GM21723 (cell line): ENCODE data around the gene ST3GAL6.

Experiments
- ATAC-seq: cut with Tn5 transposase; IDR thresholded peaks from one replicate; pipeline ENCODE4 v1.9.1; 2021; ENCODE audit warnings: mild to moderate bottlenecking, moderate library complexity; ENCODE audit not compliant: unreplicated experiment

ST3GAL6 gene

DNA sequence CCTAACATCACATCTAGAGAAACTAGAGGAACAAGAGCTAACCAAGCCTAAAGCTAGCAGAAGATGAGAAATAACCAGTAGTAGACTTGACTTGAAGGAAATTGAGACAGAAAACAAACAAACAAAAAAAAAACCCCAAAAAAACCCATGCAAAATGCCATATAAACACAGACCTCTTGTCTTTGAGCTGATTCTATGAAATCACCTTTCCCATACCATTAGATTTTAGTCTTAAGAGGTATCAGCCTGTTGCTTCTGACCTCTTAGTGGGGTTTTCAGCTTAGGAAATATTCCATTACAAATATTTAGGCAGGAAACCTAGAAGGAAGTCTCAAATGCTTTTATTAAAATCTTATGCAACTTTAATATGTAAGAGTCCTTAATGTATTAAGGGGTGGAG lies 23.9 kb upstream of the ST3GAL6 start:
- no peak for ATAC-seq

DNA sequence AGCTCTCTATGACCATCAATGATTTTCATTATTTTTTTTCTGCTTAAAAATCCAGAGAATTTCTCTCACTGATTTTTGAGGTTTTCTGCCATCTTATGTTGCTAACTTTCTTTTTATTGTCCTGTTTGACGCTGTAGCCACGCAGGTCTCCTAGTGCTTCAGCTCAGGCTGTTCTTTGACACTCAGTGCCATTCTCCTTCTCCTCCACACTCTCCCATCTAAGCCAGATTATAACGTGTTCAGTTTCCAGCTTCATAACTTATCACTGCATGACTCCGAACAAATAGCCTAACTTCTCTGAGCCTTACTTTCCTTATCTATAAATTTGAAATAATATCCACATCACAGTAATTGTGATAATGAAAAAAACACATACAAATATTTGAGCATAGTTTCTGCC lies 22.8 kb upstream of the ST3GAL6 start:
- ATAC-seq: no peak

DNA sequence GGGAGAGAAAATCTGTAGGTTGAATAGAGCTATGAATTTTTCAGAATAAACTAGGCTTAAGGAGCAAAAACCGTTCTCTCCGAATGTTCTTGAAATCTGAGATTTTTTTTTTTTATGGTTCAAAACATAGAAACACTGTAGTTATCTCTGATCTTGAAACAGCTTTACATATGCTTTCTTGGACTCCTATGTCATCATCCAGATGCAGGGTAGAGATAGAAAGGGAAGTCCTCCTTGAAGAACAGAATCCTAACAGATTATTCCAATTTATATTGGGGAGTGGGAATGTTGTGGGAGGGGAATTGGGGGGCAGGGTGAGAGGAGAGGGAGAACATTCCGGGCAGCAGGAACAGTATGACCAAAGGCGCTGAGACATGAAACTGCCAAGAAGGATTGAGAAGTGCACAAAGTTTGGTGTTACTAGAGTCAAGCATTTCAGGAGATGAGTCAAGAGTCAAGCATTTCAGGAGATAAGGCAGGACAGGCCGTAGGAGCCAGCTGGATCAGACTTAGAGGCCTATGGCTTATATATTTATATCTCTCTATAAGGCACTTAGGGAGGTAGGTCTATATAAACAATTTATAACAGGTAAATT lies 21.9 kb upstream of the ST3GAL6 start:
- no peak for ATAC-seq

DNA sequence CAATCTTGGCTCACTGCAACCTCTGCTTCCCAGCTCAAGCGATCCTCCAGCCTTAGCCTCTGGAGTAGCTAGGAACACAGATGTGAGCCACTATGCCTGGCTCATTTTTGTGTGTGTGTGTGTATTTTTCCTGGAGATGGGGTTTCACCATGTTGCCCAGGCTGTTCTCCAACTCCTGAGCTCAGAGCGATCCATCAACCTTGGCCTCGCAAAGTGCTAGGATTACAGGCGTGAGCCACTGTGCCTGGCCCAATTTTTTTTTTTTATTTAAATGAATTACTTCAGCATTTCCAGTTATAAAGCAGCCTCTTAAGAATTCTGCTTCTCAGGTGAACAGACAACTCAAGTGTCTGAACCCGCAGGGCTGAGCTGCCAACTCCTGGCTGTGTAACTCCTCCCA lies 20.1 kb upstream of the ST3GAL6 start:
- no peak for ATAC-seq

DNA sequence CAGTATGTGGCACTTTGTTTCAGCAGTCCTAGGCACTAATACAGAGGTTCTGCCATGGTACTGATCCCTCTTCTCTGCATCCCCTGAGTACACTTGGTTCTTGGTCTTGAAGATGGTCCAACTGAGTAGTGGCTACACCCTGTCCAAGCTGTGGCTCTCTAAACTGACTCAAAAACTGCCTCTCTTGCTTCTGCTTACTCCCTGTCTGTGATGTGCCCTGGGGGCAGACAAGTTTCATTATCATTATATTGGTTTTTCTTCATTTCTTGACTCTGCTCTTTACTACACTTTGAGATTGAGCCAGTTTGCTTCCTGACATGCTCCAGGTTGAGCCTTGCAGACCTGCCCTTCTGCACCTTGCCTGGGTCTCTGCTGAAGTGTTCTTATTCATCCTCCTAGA lies 18.9 kb upstream of the ST3GAL6 start:
- peak; percentile 40 for ATAC-seq

DNA sequence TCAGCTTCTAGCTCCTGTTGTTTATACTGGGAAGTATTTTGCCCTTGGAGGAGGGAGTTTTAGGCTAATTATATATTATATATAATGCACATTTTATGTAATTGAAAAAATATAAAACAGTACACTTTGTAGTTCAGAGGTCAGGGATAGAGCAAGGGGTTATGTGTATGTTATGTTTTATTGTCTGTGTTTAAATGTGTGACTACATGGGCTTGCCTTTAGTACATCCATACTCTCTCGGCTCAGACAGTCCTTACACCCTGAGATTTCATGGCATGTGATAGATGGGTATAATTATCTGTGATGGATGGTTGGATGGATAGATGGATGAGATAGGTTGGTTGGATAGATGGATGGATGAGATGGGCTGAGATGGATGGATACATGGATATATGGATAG lies 17.4 kb upstream of the ST3GAL6 start:
- ATAC-seq: peak; percentile 4

DNA sequence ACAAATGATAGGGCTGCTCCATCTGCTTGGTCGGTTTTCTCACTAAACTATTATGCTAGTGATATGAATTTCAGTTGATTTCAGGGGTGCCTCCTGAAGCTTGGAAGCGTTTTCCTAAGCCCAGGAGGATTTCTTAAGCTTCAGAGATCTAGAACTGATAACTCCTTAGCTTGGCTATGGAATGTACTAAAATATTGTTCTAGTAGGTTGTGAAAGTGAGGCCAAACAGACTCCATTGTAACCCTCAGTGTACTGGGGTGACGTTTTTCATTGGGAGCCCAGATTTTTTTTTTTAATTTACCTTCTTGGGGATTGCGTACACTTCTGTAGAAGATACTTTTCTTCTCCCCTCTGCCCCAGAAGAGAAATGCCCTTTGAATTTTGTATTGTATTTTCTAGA lies 17.0 kb upstream of the ST3GAL6 start:
- ATAC-seq: no peak

DNA sequence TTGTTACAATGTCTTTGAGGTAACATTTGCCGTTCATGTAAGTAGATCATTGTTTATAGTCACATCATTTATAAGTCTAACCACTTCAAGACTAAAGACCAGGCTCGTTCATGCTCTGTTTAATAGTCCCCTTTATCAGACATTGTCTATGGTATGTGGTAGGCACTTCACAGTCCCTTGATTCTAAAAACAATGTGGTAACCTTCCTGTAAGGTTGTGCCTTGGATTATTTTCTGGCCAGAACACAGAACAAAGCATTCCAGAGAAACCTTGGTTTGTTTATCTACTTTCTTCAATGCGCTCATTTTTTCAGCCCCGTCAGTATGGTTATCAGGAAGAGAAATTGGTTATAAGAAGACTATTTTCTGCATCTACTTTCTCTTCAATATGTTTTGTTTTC lies 16.3 kb upstream of the ST3GAL6 start:
- ATAC-seq: no peak

DNA sequence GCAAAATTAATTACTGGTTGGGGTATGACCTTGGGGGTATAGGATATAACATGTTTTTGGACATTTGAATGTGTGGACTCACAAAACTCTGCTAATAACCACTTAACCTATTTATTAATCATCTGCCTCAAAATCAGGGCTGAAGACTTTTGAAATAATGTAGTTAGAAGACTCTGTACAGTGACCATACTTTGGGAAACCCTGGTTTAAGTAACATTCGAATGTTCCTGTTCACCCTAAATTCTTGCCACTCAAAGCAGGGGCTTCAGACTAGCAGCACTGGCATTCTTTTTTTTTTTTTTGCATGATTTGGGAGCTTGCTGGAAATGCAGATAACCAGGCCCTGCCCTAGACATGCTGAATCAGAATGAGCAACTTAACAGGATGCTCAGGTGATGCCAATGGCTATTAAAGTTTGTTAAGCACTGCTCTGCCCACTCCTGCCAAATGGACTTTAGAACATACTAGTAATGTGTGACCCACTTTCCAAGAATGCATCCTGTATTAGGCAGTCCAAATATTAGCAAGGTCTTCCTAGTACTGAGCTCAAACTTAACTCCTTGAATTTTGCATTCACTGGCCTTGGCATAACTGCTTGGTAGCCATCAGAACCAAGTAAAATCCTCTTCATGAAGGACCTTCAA lies 12.7 kb upstream of the ST3GAL6 start:
- ATAC-seq: no peak

DNA sequence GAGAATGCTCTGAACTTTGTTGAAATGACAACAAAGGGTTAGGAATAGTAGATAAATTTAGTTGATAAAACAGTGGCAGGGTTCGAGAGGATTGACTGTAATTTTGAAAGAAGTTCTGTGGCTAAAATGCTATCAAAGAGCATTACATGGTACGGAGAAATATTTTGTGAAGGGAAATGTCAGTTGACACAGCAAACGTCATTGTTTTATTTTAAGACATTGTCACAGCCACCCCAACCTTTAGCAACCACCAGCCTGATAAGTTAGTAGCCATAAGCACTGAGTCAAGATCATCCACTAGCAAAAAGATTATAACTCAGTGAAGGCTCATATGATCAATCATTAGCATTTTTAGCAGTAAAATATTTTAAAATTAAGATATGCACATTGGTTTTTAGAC lies 8.7 kb upstream of the ST3GAL6 start:
- no peak for ATAC-seq

DNA sequence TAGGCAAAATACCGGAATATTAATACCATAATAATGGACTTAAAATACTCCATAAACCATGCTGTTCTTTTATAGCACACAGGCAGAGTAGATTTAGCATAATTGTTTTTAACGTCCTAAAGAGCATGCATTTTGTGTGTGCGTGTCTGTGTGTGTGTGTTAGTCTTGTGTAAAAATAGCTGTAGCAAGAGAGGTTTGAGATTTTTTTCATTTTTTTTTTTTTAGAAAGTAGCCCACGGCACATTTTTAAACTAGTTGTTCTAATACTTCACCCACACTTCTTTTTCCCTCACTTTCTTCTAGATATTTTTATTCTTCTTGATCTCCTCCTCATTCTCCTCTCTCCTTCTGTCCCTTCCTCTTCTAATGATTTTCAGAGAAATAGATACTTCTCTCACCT lies 7.5 kb upstream of the ST3GAL6 start:
- no peak for ATAC-seq

DNA sequence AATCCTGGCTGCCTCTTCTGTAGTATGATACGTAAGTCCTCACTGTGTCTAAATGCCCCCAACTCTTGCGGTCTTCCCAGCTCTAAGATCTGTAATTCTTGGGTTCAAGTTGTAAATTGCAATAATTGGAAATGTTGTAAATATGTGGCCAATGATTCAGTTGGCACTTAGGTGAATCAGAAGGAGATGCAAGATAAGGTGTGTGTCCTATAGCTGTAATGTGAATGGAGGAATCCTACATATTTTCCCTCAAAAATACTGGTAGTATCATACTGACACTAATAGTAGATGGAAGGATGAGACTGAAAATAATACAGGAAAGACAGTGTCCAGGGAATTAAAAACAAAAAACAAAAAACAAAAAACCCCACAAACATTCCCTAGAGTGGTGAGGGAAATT lies 3.5 kb upstream of the ST3GAL6 start:
- no peak for ATAC-seq

DNA sequence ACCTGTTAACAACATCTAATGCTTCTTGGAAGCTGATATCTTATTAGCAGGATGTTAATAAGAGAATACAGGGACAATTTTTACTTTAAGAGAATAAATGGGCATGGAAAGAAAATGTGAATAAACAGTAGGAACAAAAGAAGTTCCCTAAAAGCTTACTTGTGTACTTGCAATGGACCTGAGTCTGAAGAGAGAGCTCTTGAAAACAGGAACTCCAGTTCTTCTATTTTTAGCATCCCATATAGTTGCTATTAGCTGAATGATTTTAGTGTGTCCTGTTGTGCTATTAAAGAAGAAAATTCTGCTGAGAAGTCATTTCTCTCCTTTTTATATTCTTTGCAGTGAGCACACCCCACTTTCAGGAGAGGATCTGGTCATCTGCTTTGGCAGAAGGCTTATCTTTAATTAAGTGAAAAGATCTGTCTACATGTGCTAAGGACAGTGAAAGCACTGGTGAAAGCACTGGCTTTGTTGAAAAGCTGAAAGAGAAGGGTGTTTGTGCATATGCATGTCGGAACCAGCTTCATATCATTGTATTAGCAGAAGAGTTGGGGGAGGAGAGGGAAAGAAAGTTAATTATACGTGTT lies 1.4 kb upstream of the ST3GAL6 start:
- ATAC-seq: no peak

DNA sequence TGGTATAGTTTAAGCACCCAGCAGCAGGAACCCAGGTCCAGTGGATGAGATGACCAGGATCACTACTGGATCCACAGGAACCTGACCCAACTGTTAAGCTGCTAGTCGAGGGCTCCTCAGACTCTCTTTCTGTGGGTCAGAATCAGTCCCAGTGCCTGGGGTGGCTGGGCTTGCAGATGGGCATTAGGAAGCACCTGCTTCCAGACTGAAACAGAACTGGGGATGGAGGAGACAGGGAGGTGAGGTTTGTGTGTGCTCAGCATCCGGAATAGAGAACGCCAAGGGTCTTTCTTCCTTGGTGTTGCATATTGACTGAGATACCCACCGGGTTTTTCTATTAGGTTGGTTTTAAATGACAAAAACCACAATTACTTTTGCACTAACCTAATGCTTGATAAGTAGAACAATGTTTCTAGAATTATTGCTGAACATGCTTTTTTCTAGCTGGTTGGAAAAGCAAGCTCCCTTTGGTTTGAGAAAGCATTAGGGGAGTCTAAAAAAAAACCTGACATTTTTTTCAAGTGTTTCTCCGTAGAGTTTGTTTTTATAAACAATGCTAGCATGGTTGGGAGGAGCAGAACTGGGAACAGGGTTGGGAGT lies 779 bp downstream of the ST3GAL6 start:
- no peak for ATAC-seq

DNA sequence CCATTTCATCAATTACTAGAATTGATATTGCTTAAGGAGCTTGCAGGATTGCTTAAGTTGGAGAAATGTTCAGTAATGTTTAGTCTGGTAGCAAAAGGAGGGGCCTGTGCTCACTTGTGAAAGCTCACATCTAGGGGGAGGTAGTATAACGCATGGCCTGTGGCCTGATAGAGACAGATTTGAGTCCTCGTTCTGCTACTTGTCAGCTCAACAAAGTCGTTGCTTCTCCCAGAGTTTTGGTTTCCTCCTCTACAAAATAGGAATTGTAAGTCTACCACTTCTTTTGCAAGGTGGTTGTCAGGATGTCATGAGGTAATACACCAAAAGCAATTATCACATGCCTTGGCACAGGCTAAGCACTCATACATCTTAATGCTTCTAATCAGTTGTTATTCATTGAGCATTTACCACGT lies 1.3 kb downstream of the ST3GAL6 start:
- no peak for ATAC-seq

DNA sequence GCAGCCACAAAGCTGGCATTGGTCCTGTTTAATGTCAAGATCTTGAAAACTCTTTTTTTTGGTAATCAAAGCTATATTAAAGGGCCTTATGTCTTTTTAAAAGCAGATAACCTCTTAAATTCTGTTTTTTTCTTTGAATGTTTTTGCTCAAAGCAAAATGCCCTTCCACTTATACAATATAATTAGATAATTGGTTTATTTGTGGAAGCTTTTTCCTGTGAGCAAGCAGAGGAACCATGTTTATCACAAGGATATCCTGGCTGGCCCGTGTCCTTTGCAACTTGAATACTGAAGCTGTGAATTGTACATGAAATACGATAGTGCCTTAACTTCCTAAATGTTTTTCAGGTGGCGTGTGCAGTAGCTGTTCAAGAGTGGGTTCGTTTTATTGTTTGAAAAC lies 2.6 kb downstream of the ST3GAL6 start:
- ATAC-seq: no peak

DNA sequence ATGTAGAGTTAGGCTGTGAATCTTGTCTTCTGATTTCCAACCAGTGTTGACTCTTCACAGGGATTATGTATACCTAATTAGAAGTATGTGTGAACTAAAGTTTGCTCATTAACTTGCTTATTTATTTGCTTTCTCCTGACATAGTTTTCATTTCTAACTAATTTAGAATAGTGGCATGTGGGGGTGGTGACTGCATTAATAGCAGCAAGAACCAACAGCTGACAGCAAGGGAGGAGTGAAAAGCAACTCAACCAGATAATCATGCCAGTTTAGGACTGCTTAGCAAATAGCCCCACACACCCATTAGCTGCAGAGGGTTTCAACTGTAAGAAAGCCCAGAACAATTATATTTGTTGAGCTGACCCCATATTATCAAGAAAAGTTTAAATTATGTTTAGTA lies 3.8 kb downstream of the ST3GAL6 start:
- ATAC-seq: no peak

DNA sequence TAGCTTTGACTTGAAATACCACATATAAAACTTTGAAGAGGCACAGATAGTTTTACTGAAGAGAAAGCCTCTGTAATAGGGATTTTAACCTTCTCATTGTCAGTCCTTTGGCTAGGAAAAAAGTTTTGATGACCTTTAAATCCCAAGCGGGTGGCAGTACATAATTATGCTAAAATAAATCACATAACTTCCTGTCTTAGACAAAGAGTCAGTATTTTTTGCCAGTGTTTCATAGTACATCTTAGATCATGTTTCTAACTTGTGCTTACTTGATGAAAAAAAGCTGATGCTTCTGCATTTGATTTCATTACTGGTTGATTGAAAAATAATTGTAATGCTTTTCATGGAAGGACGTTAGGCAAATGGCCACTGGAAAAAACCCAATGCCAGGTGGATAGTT lies 5.8 kb downstream of the ST3GAL6 start:
- ATAC-seq: no peak

DNA sequence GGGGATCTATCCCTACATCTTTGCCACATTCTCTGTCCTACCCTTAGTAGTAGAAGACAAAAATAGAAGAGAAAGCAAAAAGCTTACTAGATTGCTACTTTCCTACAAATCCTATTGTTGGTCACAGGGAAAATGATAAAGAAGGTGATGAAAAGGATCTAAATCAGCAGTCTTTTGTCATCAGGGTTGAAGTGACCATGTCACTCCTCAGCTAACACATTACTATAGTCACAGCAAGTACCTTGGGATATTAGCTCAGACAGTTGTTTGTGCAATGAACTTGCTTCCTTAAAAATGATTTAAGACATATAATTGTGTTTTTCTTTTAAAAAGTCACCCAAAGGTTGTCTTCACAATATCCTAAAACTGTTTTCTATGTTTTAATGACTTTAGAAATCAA lies 6.3 kb downstream of the ST3GAL6 start:
- ATAC-seq: no peak

DNA sequence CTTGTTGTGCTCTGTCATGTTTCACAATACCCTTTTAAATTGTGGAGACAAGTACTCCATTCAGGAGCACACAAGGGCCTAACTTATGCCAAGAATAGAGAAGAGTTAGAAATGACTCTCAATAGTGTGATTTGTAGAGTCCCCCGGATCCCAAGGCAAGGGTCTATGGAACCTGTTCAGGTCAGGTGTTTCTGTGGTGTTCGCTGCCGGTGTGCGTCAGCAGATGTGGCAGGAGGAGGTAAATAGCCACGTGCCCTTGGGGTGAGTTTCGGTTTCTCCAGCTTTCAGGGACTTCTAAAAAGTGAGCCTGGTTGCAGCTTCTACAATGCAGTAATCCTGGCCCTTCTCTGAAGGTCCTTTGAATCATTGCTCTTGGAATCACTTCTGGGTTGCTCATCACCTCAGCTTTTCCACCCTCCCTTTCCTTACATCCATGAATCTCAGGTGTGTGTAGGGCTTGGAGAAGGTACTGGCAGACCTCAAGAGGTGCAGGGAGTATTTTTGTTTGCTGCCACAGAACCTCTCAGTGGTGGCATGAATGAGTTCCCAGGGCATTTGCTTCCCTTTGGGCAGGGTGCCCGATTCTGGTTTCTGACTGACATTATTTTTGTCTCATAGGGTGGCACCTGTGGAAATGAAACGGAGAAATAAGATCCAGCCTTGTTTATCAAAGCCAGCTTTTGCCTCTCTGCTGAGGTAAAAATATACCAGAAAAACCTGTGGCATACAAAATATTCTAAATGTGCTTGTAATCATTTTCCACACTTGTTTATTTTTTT lies 7.3 kb downstream of the ST3GAL6 start:
- peak; percentile 70 for ATAC-seq

DNA sequence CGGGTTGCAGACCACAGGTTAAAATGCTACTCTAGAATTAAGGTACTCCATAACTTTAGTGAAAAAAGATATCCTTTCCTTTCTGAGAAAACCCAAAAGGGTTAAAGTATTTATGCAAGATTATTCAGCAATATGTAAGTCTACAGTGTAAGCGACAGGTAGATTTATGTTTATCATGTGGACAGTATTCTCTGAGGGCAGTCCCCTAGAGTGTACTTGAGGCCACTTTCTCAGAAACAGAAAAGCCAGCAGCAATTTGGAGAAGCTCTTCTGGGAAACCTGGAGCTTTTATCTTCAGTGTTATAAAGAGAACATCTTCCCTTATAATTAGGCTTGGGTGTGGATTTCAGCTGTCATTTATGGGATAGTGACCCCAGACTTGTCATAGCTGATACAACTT lies 8.9 kb downstream of the ST3GAL6 start:
- ATAC-seq: no peak
